Gastroesophageal sphincter (tissue), 4 donors: Measurements from ENCODE around the gene MYOG. TPM values are rescaled to one million over a fixed set of nuclear protein-coding genes. Genes with fewer than 3 reads are reported as not detected.

Experiments
- ATAC-seq: fragments of 150-250 bp; one replicate; pipeline ENCODE4 v1.9.1; 2016; ENCODE audit warnings: mild to moderate bottlenecking, moderate library complexity
- H3K27ac ChIP-seq, 4 donors: fragments of 200-600 bp; sonication (generic) in 3 of 4; 1 replicate in 3 of 4; 2 replicates in 1 of 4; pipeline ENCODE4 v1.5.1; 2016 to 2019
- H3K27me3 ChIP-seq: fragments of 200-600 bp; sonication (generic); one replicate; pipeline ENCODE4 v1.5.1; 2019
- H3K36me3 ChIP-seq, 2 donors: fragments of 200-600 bp; sonication (generic); one replicate each; pipeline ENCODE4 v1.5.1; 2019; ENCODE audit warnings: control low read depth in 1 of 2
- H3K4me1 ChIP-seq, 3 donors: fragments of 200-600 bp; sonication (generic); 1 replicate in 2 of 3; 2 replicates in 1 of 3; pipeline ENCODE4 v1.5.1; 2016 to 2019; ENCODE audit warnings: control low read depth in 2 of 3
- H3K4me3 ChIP-seq, 2 donors: fragments of 200-600 bp; sonication (generic); one replicate each; pipeline ENCODE4 v1.5.1; 2019; ENCODE audit warnings: mild to moderate bottlenecking in 1 of 2, moderate library complexity in 1 of 2
- H3K9me3 ChIP-seq, 3 donors: fragments of 200-600 bp; sonication (generic); one replicate each; pipeline ENCODE4 v1.5.1; 2017 to 2019; ENCODE audit warnings: control low read depth in 2 of 3
- EP300 ChIP-seq: sonication (generic); formaldehyde crosslinking; IDR thresholded peaks from one replicate; pipeline ENCODE4 v1.6.1; 2017; ENCODE audit warnings: antibody characterized with exemption, mild to moderate bottlenecking
- POLR2A ChIP-seq, 2 donors: fragments of 450-650 bp; IDR thresholded peaks; one replicate each; pipeline ENCODE4 v1.6.1; 2017; ENCODE audit warnings: antibody characterized with exemption in 2 of 2, mild to moderate bottlenecking in 2 of 2, moderate library complexity in 1 of 2
- POLR2AphosphoS5 ChIP-seq: sonication (generic); formaldehyde crosslinking; IDR thresholded peaks from one replicate; pipeline ENCODE4 v1.6.1; 2017; ENCODE audit warnings: antibody characterized with exemption
- WGBS, 2 donors: methylation state at CpG; one replicate each; pipeline ENCODE4 v1.1.5; 2018; ENCODE audit warnings: low coverage in 1 of 2; 5-methylcytosine and 5-hydroxymethylcytosine counted together
- total RNA-seq, 4 donors: library from RNA; depleted of rRNA; stranded (reverse); fragments of >200 nt; gene quantifications; one replicate each; pipeline ENCODE4 v1.1.0, GENCODE V29; 2016
- TF ChIP-seq, protein P1 (sequence below), 4 experiments: fragments of 200-600 bp in 2 of 4; fragments of 450-650 bp in 2 of 4; sonication (generic) in 1 of 4; IDR thresholded peaks; one replicate each; pipeline ENCODE4 v1.5.1; 2017 to 2019; ENCODE audit warnings: antibody characterized with exemption in 4 of 4, mild to moderate bottlenecking in 2 of 4, moderate library complexity in 2 of 4

The MYOG gene
- total RNA-seq, 4 donors from 2014 or later: 0.35 TPM; not detected in 3

DNA sequence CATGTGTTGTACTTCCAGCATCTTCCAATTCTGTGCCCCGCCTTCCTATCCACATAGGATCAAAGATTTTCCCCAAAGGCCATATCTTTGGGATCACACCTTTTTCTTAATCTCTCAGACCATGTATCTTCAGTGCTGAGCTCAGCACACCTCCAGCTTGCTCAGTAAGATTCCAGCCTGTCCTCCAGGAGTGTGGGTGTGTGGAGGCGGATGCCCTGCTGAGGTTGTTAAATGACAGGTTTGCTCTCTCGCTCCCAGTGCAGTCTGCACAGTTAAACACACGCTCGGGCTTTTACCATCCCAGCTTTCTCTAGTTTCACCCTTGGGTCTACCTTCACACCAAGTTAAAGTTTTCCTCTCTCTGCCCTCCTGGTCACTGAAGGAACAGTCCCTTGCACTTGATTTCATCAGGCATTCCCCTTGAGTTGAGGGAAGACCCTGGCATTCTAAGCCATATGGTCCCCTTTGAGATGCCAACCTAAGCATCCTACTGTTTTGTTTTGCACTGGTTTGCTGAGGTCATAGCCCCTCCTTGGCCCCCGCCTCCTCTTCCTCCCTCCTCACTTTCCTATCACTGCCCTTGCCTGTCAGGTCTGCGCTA is 13.7 kb downstream of the MYOG start:
- Histone ChIP-seq H3K36me3 (no peaks in the 10 kb centered on the region), H3K4me1 (peaks cover 9 to 36% (median 13%) of the 10 kb centered on the region in 3 donors), H3K27me3 (peaks cover 26% of the 10 kb centered on the region), H3K27ac (no peak overlapping the region), H3K9me3 (no peaks in the 10 kb centered on the region), H3K4me3 (no peak overlapping the region)
- ATAC-seq: no peak
- no peak for TF ChIP-seq POLR2A (IDR thresholded peaks at IDR 0.05)
- TF ChIP-seq, protein P1, sequence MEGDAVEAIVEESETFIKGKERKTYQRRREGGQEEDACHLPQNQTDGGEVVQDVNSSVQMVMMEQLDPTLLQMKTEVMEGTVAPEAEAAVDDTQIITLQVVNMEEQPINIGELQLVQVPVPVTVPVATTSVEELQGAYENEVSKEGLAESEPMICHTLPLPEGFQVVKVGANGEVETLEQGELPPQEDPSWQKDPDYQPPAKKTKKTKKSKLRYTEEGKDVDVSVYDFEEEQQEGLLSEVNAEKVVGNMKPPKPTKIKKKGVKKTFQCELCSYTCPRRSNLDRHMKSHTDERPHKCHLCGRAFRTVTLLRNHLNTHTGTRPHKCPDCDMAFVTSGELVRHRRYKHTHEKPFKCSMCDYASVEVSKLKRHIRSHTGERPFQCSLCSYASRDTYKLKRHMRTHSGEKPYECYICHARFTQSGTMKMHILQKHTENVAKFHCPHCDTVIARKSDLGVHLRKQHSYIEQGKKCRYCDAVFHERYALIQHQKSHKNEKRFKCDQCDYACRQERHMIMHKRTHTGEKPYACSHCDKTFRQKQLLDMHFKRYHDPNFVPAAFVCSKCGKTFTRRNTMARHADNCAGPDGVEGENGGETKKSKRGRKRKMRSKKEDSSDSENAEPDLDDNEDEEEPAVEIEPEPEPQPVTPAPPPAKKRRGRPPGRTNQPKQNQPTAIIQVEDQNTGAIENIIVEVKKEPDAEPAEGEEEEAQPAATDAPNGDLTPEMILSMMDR (IDR thresholded peaks at IDR 0.05): no peak
- TF ChIP-seq EP300: no peak
- WGBS, 2 donors: 89 to 98% methylated on average over 5 to 7 of the region's 7 CpGs

GRCh38 chr1:203069030-203069747 is 16.6 kb downstream of the MYOG start:
- WGBS, 2 donors: 13 to 19% methylated on average over 2 of the region's 4 CpGs

DNA sequence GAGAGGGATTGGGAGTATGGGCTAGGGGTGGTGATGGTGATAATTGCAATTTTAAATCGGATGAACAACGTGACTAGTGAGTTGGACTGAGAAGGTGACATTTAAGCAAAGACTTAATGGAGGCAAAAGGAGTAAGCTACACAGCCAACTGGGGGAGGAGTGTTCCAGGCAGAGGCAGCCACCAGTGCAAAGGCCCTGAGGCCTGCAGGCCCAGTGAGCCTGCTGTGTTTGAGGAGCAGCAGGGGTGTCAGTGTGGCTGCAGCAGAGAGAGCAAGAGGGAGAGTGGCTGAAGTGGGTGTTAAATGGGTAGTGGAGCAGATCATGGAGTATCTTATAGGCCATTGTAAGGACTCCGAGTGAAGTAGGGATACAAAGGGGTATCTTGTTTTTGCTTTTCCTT is 18.8 kb downstream of the MYOG start:
- H3K4me1 ChIP-seq: peaks cover 9 to 24% (median 13%) of the 10 kb centered on the region in 3 donors
- H3K4me3 ChIP-seq: no peak overlapping the region
- ATAC-seq: no peak
- TF ChIP-seq POLR2A (IDR thresholded peaks at IDR 0.05): no peak
- TF ChIP-seq POLR2AphosphoS5: no peak
- TF ChIP-seq, protein P1 (IDR thresholded peaks at IDR 0.05): no peak
- TF ChIP-seq EP300: no peak
- no peaks in the 10 kb centered on the region for H3K36me3 ChIP-seq
- no peaks in the 10 kb centered on the region for H3K9me3 ChIP-seq
- no peak overlapping the region for H3K27ac ChIP-seq
- WGBS, 2 donors: 93 to 100% methylated on average over 2 to 3 of the region's 3 CpGs
- no peaks in the 10 kb centered on the region for H3K27me3 ChIP-seq

More at GRCh38 chr1:203069030-203069747, 16.6 kb downstream of the MYOG start:
- no peak for TF ChIP-seq POLR2AphosphoS5
- no peak for TF ChIP-seq EP300
- TF ChIP-seq, protein P1 (IDR thresholded peaks at IDR 0.05): no peak
- no peak for TF ChIP-seq POLR2A (IDR thresholded peaks at IDR 0.05)
- Histone ChIP-seq H3K9me3 (no peaks in the 10 kb centered on the region), H3K36me3 (no peaks in the 10 kb centered on the region), H3K4me1 (peaks cover 9 to 24% (median 13%) of the 10 kb centered on the region in 3 donors), H3K4me3 (no peak overlapping the region), H3K27me3 (no peaks in the 10 kb centered on the region), H3K27ac (peak overlapping the region; percentile 45 to 68 (median 53))
- peak; percentile 79 for ATAC-seq

- H3K4me1 ChIP-seq: peaks cover 9 to 24% (median 13%) of the 10 kb centered on the region in 3 donors
- 50 to 100% methylated on average over 2 of the region's 2 CpGs for whole genome bisulfite sequencing, 2 donors
- H3K4me3 ChIP-seq: no peak overlapping the region
- H3K9me3 ChIP-seq: no peaks in the 10 kb centered on the region
- no peak overlapping the region for H3K27ac ChIP-seq
- TF ChIP-seq EP300 (no peak), POLR2AphosphoS5 (no peak), POLR2A (IDR thresholded peaks at IDR 0.05) (no peak)
- TF ChIP-seq, protein P1 (IDR thresholded peaks at IDR 0.05): no peak
- H3K36me3 ChIP-seq: no peaks in the 10 kb centered on the region
- H3K27me3 ChIP-seq: no peaks in the 10 kb centered on the region
- ATAC-seq: no peak
Observed at GRCh38 chr1:203065986-203066385, 19.8 kb downstream of the MYOG start.

DNA sequence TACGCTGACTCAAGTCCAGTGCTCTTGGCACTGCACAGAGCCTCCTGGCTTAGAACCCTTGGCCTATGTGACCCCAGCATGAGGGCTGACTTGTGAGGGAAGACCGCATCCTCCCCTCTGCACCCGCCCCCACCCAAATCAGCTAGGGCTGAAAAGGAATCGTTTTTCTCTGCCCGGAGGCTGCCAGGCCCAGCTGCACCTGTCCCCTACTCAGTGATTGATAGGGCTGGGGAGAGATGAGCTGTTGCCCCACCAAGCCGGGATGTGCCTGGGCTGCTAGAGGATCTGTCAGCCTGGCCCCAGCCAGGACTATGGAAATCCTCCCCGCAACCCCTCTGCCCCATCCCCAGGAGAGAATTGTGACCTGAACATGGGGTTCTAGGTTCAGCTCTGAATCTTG is 20.6 kb downstream of the MYOG start:
- no peaks in the 10 kb centered on the region for H3K27me3 ChIP-seq
- no peak overlapping the region for H3K27ac ChIP-seq
- TF ChIP-seq EP300: no peak
- TF ChIP-seq, protein P1 (IDR thresholded peaks at IDR 0.05): no peak
- TF ChIP-seq POLR2AphosphoS5: no peak
- no peak for TF ChIP-seq POLR2A (IDR thresholded peaks at IDR 0.05)
- no peak for ATAC-seq
- H3K36me3 ChIP-seq: no peaks in the 10 kb centered on the region
- 63 to 100% methylated on average over 2 to 3 of the region's 7 CpGs for WGBS, 2 donors
- H3K9me3 ChIP-seq: no peaks in the 10 kb centered on the region
- no peak overlapping the region for H3K4me3 ChIP-seq
- H3K4me1 ChIP-seq: peaks cover 9 to 23% (median 13%) of the 10 kb centered on the region in 3 donors
